HepG2 (cell line): ENCODE results near the gene NEK6. TPM values are rescaled to one million over a fixed set of nuclear protein-coding genes. Genes with fewer than 3 reads are reported as not detected.

Experiments used
- GFI1 ChIP-seq: sonication (generic); formaldehyde crosslinking; IDR thresholded peaks from 2 replicates; pipeline ENCODE4 v1.5.0; 2020; ENCODE audit warnings: missing genetic modification reagents, mild to moderate bottlenecking, borderline replicate concordance
- ISX ChIP-seq: sonication (generic); formaldehyde crosslinking; conservative IDR thresholded peaks from 2 replicates; pipeline ENCODE4 v1.5.0; 2020; ENCODE audit warnings: missing genetic modification reagents
- KDM5B ChIP-seq: sonication (generic); formaldehyde crosslinking; IDR thresholded peaks from 2 replicates; pipeline ENCODE4 v1.4.0; 2020; ENCODE audit warnings: missing genetic modification reagents, mild to moderate bottlenecking, borderline replicate concordance
- MATR3 ChIP-seq: sonication (generic); formaldehyde crosslinking; IDR thresholded peaks from 2 replicates; pipeline ENCODE4 v1.4.0; 2020; ENCODE audit warnings: missing genetic modification reagents
- MEIS2 ChIP-seq: sonication (generic); formaldehyde crosslinking; IDR thresholded peaks from 2 replicates; pipeline ENCODE4 v1.9.0; 2021; ENCODE audit warnings: mild to moderate bottlenecking, missing genetic modification reagents
- MLLT10 ChIP-seq: sonication (generic); formaldehyde crosslinking; IDR thresholded peaks from 2 replicates; pipeline ENCODE4 v1.4.0; 2020; ENCODE audit warnings: missing genetic modification reagents
- MXD1 ChIP-seq: sonication (generic); formaldehyde crosslinking; IDR thresholded peaks from 2 replicates; pipeline ENCODE4 v1.4.0; 2020; ENCODE audit warnings: mild to moderate bottlenecking, missing genetic modification reagents
- MXI1 ChIP-seq: IDR thresholded peaks from 3 replicates; pipeline ENCODE4 v1.6.1; 2012; ENCODE audit warnings: low read depth, low read length, inconsistent platforms, borderline replicate concordance
- PITX1 ChIP-seq: sonication (generic); formaldehyde crosslinking; IDR thresholded peaks from 2 replicates; pipeline ENCODE4 v1.5.1; 2020; ENCODE audit warnings: mild to moderate bottlenecking, missing genetic modification reagents
- RAD21 ChIP-seq: fragments of 450-650 bp; formaldehyde crosslinking; IDR thresholded peaks from 2 replicates; pipeline ENCODE4 v1.5.0; 2020; ENCODE audit warnings: mild to moderate bottlenecking
- RXRB ChIP-seq: IDR thresholded peaks from 2 replicates; pipeline ENCODE4 v1.6.1; 2016; ENCODE audit warnings: borderline replicate concordance, missing genetic modification reagents, missing compliant biosample characterization
- SIN3B ChIP-seq: fragments of 150-350 bp; IDR thresholded peaks from 2 replicates; pipeline ENCODE4 v1.6.1; 2014; ENCODE audit warnings: low read length
- SIX1 ChIP-seq: sonication (generic); formaldehyde crosslinking; IDR thresholded peaks from 2 replicates; pipeline ENCODE4 v1.4.0; 2020; ENCODE audit warnings: missing genetic modification reagents, borderline replicate concordance
- SP1 ChIP-seq, 2 experiments: fragments of 450-650 bp in 1 of 2; sonication (generic) in 1 of 2; formaldehyde crosslinking in 1 of 2; IDR thresholded peaks; 2 replicates each; pipeline versions ENCODE4 v1.4.0 to v1.6.1; 2016 to 2020; ENCODE audit warnings: missing genetic modification reagents in 1 of 2
- SP2 ChIP-seq: sonication (generic); formaldehyde crosslinking; IDR thresholded peaks from 2 replicates; pipeline ENCODE4 v1.5.1; 2020; ENCODE audit warnings: mild to moderate bottlenecking, missing genetic modification reagents
- TBL1XR1 ChIP-seq: fragments of 150-350 bp; IDR thresholded peaks from 2 replicates; pipeline ENCODE4 v1.6.1; 2014; ENCODE audit warnings: borderline replicate concordance, low read length; ENCODE audit not compliant: partially characterized antibody
- THRA ChIP-seq: sonication (generic); formaldehyde crosslinking; IDR thresholded peaks from 2 replicates; pipeline ENCODE4 v1.4.0; 2020; ENCODE audit warnings: missing genetic modification reagents, borderline replicate concordance
- ZC3H13 ChIP-seq: sonication (generic); formaldehyde crosslinking; IDR thresholded peaks from 2 replicates; pipeline ENCODE4 v1.8.1; 2023; ENCODE audit warnings: mild to moderate bottlenecking, missing genetic modification reagents, moderate library complexity
- ZFP62 ChIP-seq: sonication (generic); formaldehyde crosslinking; IDR thresholded peaks from 2 replicates; pipeline ENCODE4 v1.4.0; 2020; ENCODE audit warnings: missing genetic modification reagents
- ZFY ChIP-seq: sonication (generic); formaldehyde crosslinking; IDR thresholded peaks from 2 replicates; pipeline ENCODE4 v1.4.0; 2020; ENCODE audit warnings: missing genetic modification reagents
- ZMYM2 ChIP-seq: sonication (generic); formaldehyde crosslinking; IDR thresholded peaks from 2 replicates; pipeline ENCODE4 v1.8.0; 2022; ENCODE audit warnings: mild to moderate bottlenecking, missing genetic modification reagents
- ZNF180 ChIP-seq: sonication (generic); formaldehyde crosslinking; IDR thresholded peaks from 2 replicates; pipeline ENCODE4 v1.4.0; 2020; ENCODE audit warnings: low read depth, missing genetic modification reagents, borderline replicate concordance
- ZNF484 ChIP-seq: sonication (generic); formaldehyde crosslinking; IDR thresholded peaks from 2 replicates; pipeline ENCODE4 v1.5.1; 2020; ENCODE audit warnings: mild to moderate bottlenecking, low read depth, missing genetic modification reagents, borderline replicate concordance
- ZNF616 ChIP-seq: sonication (generic); formaldehyde crosslinking; IDR thresholded peaks from 2 replicates; pipeline ENCODE4 v1.5.0; 2020; ENCODE audit warnings: low read depth, mild to moderate bottlenecking, missing genetic modification reagents
- polyA plus RNA-seq, 8 experiments: library from polyadenylated mRNA; depleted of rRNA in 3 of 8; stranded (reverse) in 7 of 8; unstranded in 1 of 8; fragments of >200 nt; fragmentation: Illumina TruSeq in 4 of 8; extraction: Trizol in 4 of 8; gene quantifications; 2 replicates each; pipeline versions ENCODE4 v1.2.1 to v1.2.3, GENCODE V29; 2011 to 2016; ENCODE audit warnings: low read depth in 4 of 8, missing spikeins in 1 of 8, mixed read lengths in 1 of 8; ENCODE audit not compliant: insufficient read depth in 1 of 8
- total RNA-seq, 5 experiments: library from RNA; depleted of rRNA; stranded (reverse); fragments of >200 nt; fragmentation: Illumina TruSeq; extraction: Trizol; gene quantifications; 2 replicates each; pipeline ENCODE4 v1.2.3, GENCODE V29; 2016; ENCODE audit warnings: low read depth in 1 of 5
- TF ChIP-seq, protein P1 (sequence below): sonication (generic); formaldehyde crosslinking; IDR thresholded peaks from 2 replicates; pipeline ENCODE4 v1.4.0; 2020; ENCODE audit warnings: missing genetic modification reagents
- TF ChIP-seq, protein P2 (sequence below): sonication (generic); formaldehyde crosslinking; IDR thresholded peaks from 2 replicates; pipeline ENCODE4 v1.9.0; 2021; ENCODE audit warnings: missing genetic modification reagents, mild to moderate bottlenecking, borderline replicate concordance

NEK6 gene
- total and polyA plus RNA-seq, 2 of the 13 experiments (the other 11 are each of a cell fraction or from before 2014, with no cell fraction given) = 30.4 to 119 TPM

- TF ChIP-seq MXD1 (CRISPR knock-in tag) (no peak), SP1 (IDR thresholded peaks at IDR 0.05) (no peak), SP1 (CRISPR knock-in tag; IDR thresholded peaks at IDR 0.05) (no peak; the same call in 1 of the 2 replicates), SIX1 (CRISPR knock-in tag) (peak; percentile 69; the same call in 1 of the 2 replicates), PITX1 (CRISPR knock-in tag) (peak; percentile 99), GFI1 (CRISPR knock-in tag) (peak; percentile 82), SP2 (CRISPR knock-in tag) (no peak), ZNF616 (no peak), ZNF180 (CRISPR knock-in tag) (no peak), MATR3 (CRISPR knock-in tag) (no peak), MLLT10 (no peak), ZNF484 (CRISPR knock-in tag) (no peak), RAD21 (CRISPR knock-in tag) (no peak), ZC3H13 (no peak; the same call in 1 of the 2 replicates), MEIS2 (CRISPR knock-in tag) (0 out of 2 replicates have a peak, but pooled peaks have one; percentile 48), ZMYM2 (CRISPR knock-in tag) (peak; percentile 50; the same call in 1 of the 2 replicates), RXRB (CRISPR knock-in tag) (peak; percentile 93), ZFY (CRISPR knock-in tag) (peak; percentile 62), TBL1XR1 (peak; percentile 48), THRA (peak; percentile 98), SIN3B (no peak), ZFP62 (no peak), KDM5B (no peak), ISX (CRISPR knock-in tag) (no peak), MXI1 (no peak)
- TF ChIP-seq, protein P1, sequence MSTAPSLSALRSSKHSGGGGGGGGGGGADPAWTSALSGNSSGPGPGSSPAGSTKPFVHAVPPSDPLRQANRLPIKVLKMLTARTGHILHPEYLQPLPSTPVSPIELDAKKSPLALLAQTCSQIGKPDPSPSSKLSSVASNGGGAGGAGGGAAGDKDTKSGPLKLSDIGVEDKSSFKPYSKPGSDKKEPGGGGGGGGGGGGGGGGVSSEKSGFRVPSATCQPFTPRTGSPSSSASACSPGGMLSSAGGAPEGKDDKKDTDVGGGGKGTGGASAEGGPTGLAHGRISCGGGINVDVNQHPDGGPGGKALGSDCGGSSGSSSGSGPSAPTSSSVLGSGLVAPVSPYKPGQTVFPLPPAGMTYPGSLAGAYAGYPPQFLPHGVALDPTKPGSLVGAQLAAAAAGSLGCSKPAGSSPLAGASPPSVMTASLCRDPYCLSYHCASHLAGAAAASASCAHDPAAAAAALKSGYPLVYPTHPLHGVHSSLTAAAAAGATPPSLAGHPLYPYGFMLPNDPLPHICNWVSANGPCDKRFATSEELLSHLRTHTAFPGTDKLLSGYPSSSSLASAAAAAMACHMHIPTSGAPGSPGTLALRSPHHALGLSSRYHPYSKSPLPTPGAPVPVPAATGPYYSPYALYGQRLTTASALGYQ (CRISPR knock-in tag) = peak; percentile 97
- TF ChIP-seq, protein P2, sequence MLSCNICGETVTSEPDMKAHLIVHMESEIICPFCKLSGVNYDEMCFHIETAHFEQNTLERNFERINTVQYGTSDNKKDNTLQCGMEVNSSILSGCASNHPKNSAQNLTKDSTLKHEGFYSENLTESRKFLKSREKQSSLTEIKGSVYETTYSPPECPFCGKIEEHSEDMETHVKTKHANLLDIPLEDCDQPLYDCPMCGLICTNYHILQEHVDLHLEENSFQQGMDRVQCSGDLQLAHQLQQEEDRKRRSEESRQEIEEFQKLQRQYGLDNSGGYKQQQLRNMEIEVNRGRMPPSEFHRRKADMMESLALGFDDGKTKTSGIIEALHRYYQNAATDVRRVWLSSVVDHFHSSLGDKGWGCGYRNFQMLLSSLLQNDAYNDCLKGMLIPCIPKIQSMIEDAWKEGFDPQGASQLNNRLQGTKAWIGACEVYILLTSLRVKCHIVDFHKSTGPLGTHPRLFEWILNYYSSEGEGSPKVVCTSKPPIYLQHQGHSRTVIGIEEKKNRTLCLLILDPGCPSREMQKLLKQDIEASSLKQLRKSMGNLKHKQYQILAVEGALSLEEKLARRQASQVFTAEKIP (CRISPR knock-in tag) = no peak
These were observed 128.5 kb downstream of the NEK6 start (continued) for GRCh38 chr9:124386201-124386600.
